ENCODE measurements around the gene SORL1.

SORL1 gene

GRCh38 chr11:121570453-121570852, 118.3 kb downstream of the SORL1 start:
- H3K4me1 ChIP-seq (ENCODE audit: insufficient read depth, low read length, poor library complexity, severe bottlenecking), result no peaks in the 10 kb centered on the region
- no peaks in the 10 kb centered on the region for H3K9me3 ChIP-seq (ENCODE audit: insufficient read depth, low read depth, low read length)
- no peak overlapping the region for H3K4me2 ChIP-seq (ENCODE audit: low read depth, low read length, poor library complexity, severe bottlenecking)
- H3K27me3 ChIP-seq (ENCODE audit: insufficient read depth, low read length, poor library complexity, severe bottlenecking), result no peaks in the 10 kb centered on the region
- H4K20me1 ChIP-seq (ENCODE audit: insufficient read depth, low read length, poor library complexity, severe bottlenecking), result no peaks in the 10 kb centered on the region
- no peaks in the 10 kb centered on the region for H3F3A ChIP-seq (ENCODE audit: low read depth)
- TF ChIP-seq EZH2phosphoT487 (IDR thresholded peaks at IDR 0.05; ENCODE audit: borderline replicate concordance) (no peak), CTCF (conservative IDR thresholded peaks at IDR 0.05; ENCODE audit: low read length) (no peak)
- H3K9me2 ChIP-seq (replicated peaks; ENCODE audit: low read depth, low read length), result no peaks in the 10 kb centered on the region
- H3K36me3 ChIP-seq (ENCODE audit: insufficient read depth, low read length), result peaks cover 85% of the 10 kb centered on the region
- H3K4me3 ChIP-seq (ENCODE audit: low read length, poor library complexity, severe bottlenecking), result no peak overlapping the region
- H3K9ac ChIP-seq (ENCODE audit: low read depth, low read length, poor library complexity, severe bottlenecking), result no peak overlapping the region
- H3K79me2 ChIP-seq (ENCODE audit: insufficient read depth, low read length), result peaks cover 5% of the 10 kb centered on the region; the same call in 1 of the 2 replicates
- no peak overlapping the region for H2AFZ ChIP-seq (ENCODE audit: low read length)

DNA sequence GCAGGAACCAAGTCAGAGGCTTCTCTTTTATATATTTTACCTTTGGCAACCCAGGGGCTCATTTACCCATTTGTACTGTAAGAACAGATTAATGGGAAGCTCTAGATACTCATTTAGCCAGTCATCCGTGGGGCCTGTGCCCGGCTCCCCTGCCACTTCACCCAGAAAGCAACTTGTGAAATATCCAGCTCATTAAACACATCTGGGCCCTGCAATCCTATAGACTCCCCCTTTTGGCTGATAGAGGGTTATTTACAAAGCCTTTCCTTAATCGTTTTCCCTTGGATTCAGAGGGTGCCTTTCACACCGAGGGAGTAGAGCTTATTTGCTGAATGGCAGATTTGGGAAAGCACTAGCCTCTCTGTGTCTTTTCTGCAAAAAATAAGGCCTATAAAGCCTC, 119.4 kb downstream of the SORL1 start:
- no peak overlapping the region for H2AFZ ChIP-seq (ENCODE audit: low read length)
- TF ChIP-seq EZH2phosphoT487 (IDR thresholded peaks at IDR 0.05; ENCODE audit: borderline replicate concordance), result no peak
- TF ChIP-seq CTCF (conservative IDR thresholded peaks at IDR 0.05; ENCODE audit: low read length), result no peak
- no peaks in the 10 kb centered on the region for H3K9me3 ChIP-seq (ENCODE audit: insufficient read depth, low read depth, low read length)
- no peak overlapping the region for H3K4me2 ChIP-seq (ENCODE audit: low read depth, low read length, poor library complexity, severe bottlenecking)
- H3K9me2 ChIP-seq (replicated peaks; ENCODE audit: low read depth, low read length), result no peaks in the 10 kb centered on the region
- H3K36me3 ChIP-seq (ENCODE audit: insufficient read depth, low read length), result peaks cover 87% of the 10 kb centered on the region
- no peaks in the 10 kb centered on the region for H3K4me1 ChIP-seq (ENCODE audit: insufficient read depth, low read length, poor library complexity, severe bottlenecking)
- H3K27me3 ChIP-seq (ENCODE audit: insufficient read depth, low read length, poor library complexity, severe bottlenecking), result no peaks in the 10 kb centered on the region
- no peak overlapping the region for H3K9ac ChIP-seq (ENCODE audit: low read depth, low read length, poor library complexity, severe bottlenecking)
- no peaks in the 10 kb centered on the region for H4K20me1 ChIP-seq (ENCODE audit: insufficient read depth, low read length, poor library complexity, severe bottlenecking)
- no peaks in the 10 kb centered on the region for H3K79me2 ChIP-seq (ENCODE audit: insufficient read depth, low read length)
- no peaks in the 10 kb centered on the region for H3F3A ChIP-seq (ENCODE audit: low read depth)
- no peak overlapping the region for H3K4me3 ChIP-seq (ENCODE audit: low read length, poor library complexity, severe bottlenecking)

DNA sequence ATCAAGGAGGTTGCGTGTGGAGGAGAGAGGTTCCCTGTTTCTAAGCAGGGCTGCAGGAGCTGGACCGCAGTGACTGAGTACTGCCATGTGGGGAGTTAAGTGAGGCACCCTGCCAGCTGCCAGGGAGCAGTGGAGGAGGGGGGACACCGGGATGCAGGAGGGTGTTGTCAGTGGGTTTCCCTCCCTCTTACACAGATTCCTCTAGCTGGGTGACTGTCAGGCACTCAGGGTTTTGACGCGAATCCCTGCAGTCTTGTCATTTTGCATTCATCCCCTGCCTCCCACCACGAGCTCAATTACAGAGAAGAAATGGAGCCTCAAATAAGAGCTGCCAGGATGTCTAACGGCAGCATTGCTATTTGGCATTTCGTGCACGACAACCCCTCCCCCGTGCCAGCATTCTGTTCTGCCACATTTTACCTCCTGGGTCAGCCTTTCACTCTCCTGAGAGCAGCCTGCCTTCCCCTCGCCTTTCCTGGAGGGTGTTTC, 120.5 kb downstream of the SORL1 start:
- H3K27me3 ChIP-seq (ENCODE audit: insufficient read depth, low read length, poor library complexity, severe bottlenecking), result no peaks in the 10 kb centered on the region
- no peak overlapping the region for H3K4me3 ChIP-seq (ENCODE audit: low read length, poor library complexity, severe bottlenecking)
- H3K9me3 ChIP-seq (ENCODE audit: insufficient read depth, low read depth, low read length), result no peaks in the 10 kb centered on the region
- TF ChIP-seq EZH2phosphoT487 (IDR thresholded peaks at IDR 0.05; ENCODE audit: borderline replicate concordance) (no peak), CTCF (conservative IDR thresholded peaks at IDR 0.05; ENCODE audit: low read length) (no peak)
- no peak overlapping the region for H3K4me2 ChIP-seq (ENCODE audit: low read depth, low read length, poor library complexity, severe bottlenecking)
- no peak overlapping the region for H3K9ac ChIP-seq (ENCODE audit: low read depth, low read length, poor library complexity, severe bottlenecking)
- H4K20me1 ChIP-seq (ENCODE audit: insufficient read depth, low read length, poor library complexity, severe bottlenecking), result no peaks in the 10 kb centered on the region
- H3K4me1 ChIP-seq (ENCODE audit: insufficient read depth, low read length, poor library complexity, severe bottlenecking), result no peaks in the 10 kb centered on the region
- no peaks in the 10 kb centered on the region for H3K9me2 ChIP-seq (replicated peaks; ENCODE audit: low read depth, low read length)
- H3K36me3 ChIP-seq (ENCODE audit: insufficient read depth, low read length), result peaks cover 87% of the 10 kb centered on the region
- no peak overlapping the region for H2AFZ ChIP-seq (ENCODE audit: low read length)
- no peaks in the 10 kb centered on the region for H3K79me2 ChIP-seq (ENCODE audit: insufficient read depth, low read length)
- no peaks in the 10 kb centered on the region for H3F3A ChIP-seq (ENCODE audit: low read depth)

All from Loucy (cell line).